Immature natural killer cell (primary cell): Measurements from ENCODE around the gene WASF1. TPM values are rescaled to one million over a fixed set of nuclear protein-coding genes. Genes with fewer than 3 reads are reported as not detected.
"Not testable (repeated sequence)": the region's sequence is repeated elsewhere in the genome, so short reads cannot be mapped to it uniquely, and the experiment has no call there.

Experiments used
- DNase-seq, 3 donors: peaks; one replicate each; pipeline ENCODE4 v3.0.0; 2022; ENCODE audit warnings: mixed read lengths in 1 of 3
- H3K27ac Mint-ChIP-seq, 6 donors: one replicate each; pipeline ENCODE4 v1.8.0; 2020; ENCODE audit warnings: mixed read lengths in 6 of 6, mild to moderate bottlenecking in 5 of 6, inconsistent platforms in 4 of 6, moderate library complexity in 3 of 6
- H3K27me3 Mint-ChIP-seq, 3 donors: one replicate each; pipeline ENCODE4 v1.8.0; 2020 to 2021; ENCODE audit warnings: low read depth in 3 of 3, mild to moderate bottlenecking in 3 of 3, mixed read lengths in 3 of 3, moderate library complexity in 3 of 3, inconsistent platforms in 1 of 3
- H3K36me3 Mint-ChIP-seq, 3 donors: one replicate each; pipeline ENCODE4 v1.8.0; 2020; ENCODE audit warnings: mixed read lengths in 3 of 3, inconsistent platforms in 2 of 3, mild to moderate bottlenecking in 2 of 3
- H3K4me1 Mint-ChIP-seq, 2 donors: one replicate each; pipeline ENCODE4 v1.8.0; 2020; ENCODE audit warnings: inconsistent platforms in 2 of 2, mild to moderate bottlenecking in 2 of 2, mixed read lengths in 2 of 2, moderate library complexity in 1 of 2
- H3K4me3 Mint-ChIP-seq, 5 donors: one replicate each; pipeline ENCODE4 v1.8.0; 2020; ENCODE audit warnings: mild to moderate bottlenecking in 5 of 5, mixed read lengths in 5 of 5, inconsistent platforms in 3 of 5, moderate library complexity in 3 of 5
- H3K9me3 Mint-ChIP-seq, 6 donors: one replicate each; pipeline ENCODE4 v1.8.0; 2020; ENCODE audit warnings: mild to moderate bottlenecking in 6 of 6, mixed read lengths in 6 of 6, inconsistent platforms in 4 of 6, moderate library complexity in 3 of 6
- polyA plus RNA-seq, 3 donors: library from polyadenylated mRNA; unstranded; fragments of 300-500 nt; fragmentation: Illumina TruSeq; gene quantifications; one replicate each; pipeline ENCODE4 v1.2.3, GENCODE V29; 2021

The WASF1 gene
- polyA plus RNA-seq, 3 donors from 2014 or later: 0.34 to 0.52 TPM; not detected in 1

- no peaks in the 10 kb centered on the region for H3K4me1 Mint-ChIP-seq
- H3K27ac Mint-ChIP-seq: no peak overlapping the region
- peaks cover 2 to 14% (median 4%) of the 10 kb centered on the region in 3 donors for H3K27me3 Mint-ChIP-seq
- H3K9me3 Mint-ChIP-seq: peaks cover 0 to 1% (median 0%) of the 10 kb centered on the region in 6 donors
- H3K4me3 Mint-ChIP-seq: no peak overlapping the region
- DNase-seq: no peak
- H3K36me3 Mint-ChIP-seq: peaks cover 0 to 3% (median 0%) of the 10 kb centered on the region in 3 donors
These were observed 41.3 kb downstream of the WASF1 start for GRCh38 chr6:110137924-110138887.

GRCh38 chr6:110130362-110130761, 49.1 kb downstream of the WASF1 start:
- Mint-ChIP-seq H3K4me1 (no peaks in the 10 kb centered on the region), H3K27me3 (peaks cover 0 to 10% (median 0%) of the 10 kb centered on the region in 3 donors), H3K9me3 (no peaks in the 10 kb centered on the region), H3K4me3 (no peak overlapping the region), H3K27ac (no peak overlapping the region), H3K36me3 (no peaks in the 10 kb centered on the region)
- DNase-seq: no peak

- no peak for DNase-seq
- Mint-ChIP-seq H3K27ac (no peak overlapping the region), H3K4me3 (no peak overlapping the region), H3K27me3 (peaks cover 0 to 6% (median 2%) of the 10 kb centered on the region in 3 donors), H3K36me3 (no peaks in the 10 kb centered on the region), H3K4me1 (no peaks in the 10 kb centered on the region), H3K9me3 (no peaks in the 10 kb centered on the region)
These were observed 51.1 kb downstream of the WASF1 start for GRCh38 chr6:110128418-110128817.

GRCh38 chr6:110125361-110125760, 54.1 kb downstream of the WASF1 start:
- peaks cover 0 to 3% (median 2%) of the 10 kb centered on the region in 3 donors for H3K27me3 Mint-ChIP-seq
- H3K4me1 Mint-ChIP-seq: no peaks in the 10 kb centered on the region
- H3K4me3 Mint-ChIP-seq: no peak overlapping the region
- no peaks in the 10 kb centered on the region for H3K36me3 Mint-ChIP-seq
- H3K9me3 Mint-ChIP-seq: no peaks in the 10 kb centered on the region
- H3K27ac Mint-ChIP-seq: no peak overlapping the region
- no peak for DNase-seq

GRCh38 chr6:110121655-110122054, 57.8 kb downstream of the WASF1 start:
- H3K9me3 Mint-ChIP-seq, DNase-seq, H3K27me3 Mint-ChIP-seq, H3K4me3 Mint-ChIP-seq, H3K36me3 Mint-ChIP-seq, H3K4me1 Mint-ChIP-seq, H3K27ac Mint-ChIP-seq: not testable (repeated sequence)

GRCh38 chr6:110116258-110116657, 63.2 kb downstream of the WASF1 start:
- H3K4me3 Mint-ChIP-seq: no peak overlapping the region
- no peak for DNase-seq
- H3K27me3 Mint-ChIP-seq: peaks cover 0 to 4% (median 2%) of the 10 kb centered on the region in 3 donors
- no peaks in the 10 kb centered on the region for H3K9me3 Mint-ChIP-seq
- peaks cover 0 to 3% (median 0%) of the 10 kb centered on the region in 3 donors for H3K36me3 Mint-ChIP-seq
- no peaks in the 10 kb centered on the region for H3K4me1 Mint-ChIP-seq
- H3K27ac Mint-ChIP-seq: no peak overlapping the region

- peaks cover 0 to 3% (median 0%) of the 10 kb centered on the region in 3 donors for H3K36me3 Mint-ChIP-seq
These were observed 65.5 kb downstream of the WASF1 start for GRCh38 chr6:110114004-110114403.

GRCh38 chr6:110105296-110105695, 74.2 kb downstream of the WASF1 start:
- DNase-seq: no peak
- H3K9me3 Mint-ChIP-seq: no peaks in the 10 kb centered on the region
- H3K36me3 Mint-ChIP-seq: no peaks in the 10 kb centered on the region
- H3K27me3 Mint-ChIP-seq: peaks cover 2 to 8% (median 5%) of the 10 kb centered on the region in 3 donors
- H3K4me1 Mint-ChIP-seq: no peaks in the 10 kb centered on the region
- no peak overlapping the region for H3K27ac Mint-ChIP-seq
- H3K4me3 Mint-ChIP-seq: no peak overlapping the region

More at GRCh38 chr6:110114004-110114403, 65.5 kb downstream of the WASF1 start:
- H3K27ac Mint-ChIP-seq: no peak overlapping the region
- no peak for DNase-seq
- H3K27me3 Mint-ChIP-seq: peaks cover 0 to 6% (median 4%) of the 10 kb centered on the region in 3 donors
- no peaks in the 10 kb centered on the region for H3K4me1 Mint-ChIP-seq
- H3K4me3 Mint-ChIP-seq: no peak overlapping the region
- no peaks in the 10 kb centered on the region for H3K9me3 Mint-ChIP-seq

- no peak for DNase-seq
- Mint-ChIP-seq H3K4me3 (no peak overlapping the region), H3K4me1 (no peaks in the 10 kb centered on the region), H3K27ac (no peak overlapping the region), H3K9me3 (no peaks in the 10 kb centered on the region), H3K27me3 (peaks cover 0 to 5% (median 2%) of the 10 kb centered on the region in 3 donors), H3K36me3 (no peaks in the 10 kb centered on the region)
These were observed 76.2 kb downstream of the WASF1 start for GRCh38 chr6:110103260-110103659.

GRCh38 chr6:110102411-110102810, 77.1 kb downstream of the WASF1 start:
- Mint-ChIP-seq H3K9me3 (no peaks in the 10 kb centered on the region), H3K27ac (no peak overlapping the region), H3K27me3 (peaks cover 0 to 6% (median 2%) of the 10 kb centered on the region in 3 donors), H3K36me3 (no peaks in the 10 kb centered on the region), H3K4me1 (no peaks in the 10 kb centered on the region), H3K4me3 (no peak overlapping the region)
- no peak for DNase-seq

GRCh38 chr6:110101885-110102284, 77.6 kb downstream of the WASF1 start:
- Mint-ChIP-seq H3K4me3 (no peak overlapping the region), H3K27ac (no peak overlapping the region), H3K9me3 (no peaks in the 10 kb centered on the region), H3K4me1 (no peaks in the 10 kb centered on the region), H3K27me3 (peaks cover 0 to 7% (median 2%) of the 10 kb centered on the region in 3 donors), H3K36me3 (no peaks in the 10 kb centered on the region)
- DNase-seq: no peak

GRCh38 chr6:110098511-110099116, 80.9 kb downstream of the WASF1 start:
- Mint-ChIP-seq H3K9me3 (no peaks in the 10 kb centered on the region), H3K4me3 (no peak overlapping the region), H3K27me3 (peaks cover 0 to 4% (median 2%) of the 10 kb centered on the region in 3 donors), H3K36me3 (no peaks in the 10 kb centered on the region), H3K27ac (no peak overlapping the region), H3K4me1 (no peaks in the 10 kb centered on the region)
- DNase-seq: no peak

- no peaks in the 10 kb centered on the region for H3K4me1 Mint-ChIP-seq
- H3K4me3 Mint-ChIP-seq: no peak overlapping the region
- DNase-seq: no peak
- H3K9me3 Mint-ChIP-seq: no peaks in the 10 kb centered on the region
- peaks cover 0 to 10% (median 2%) of the 10 kb centered on the region in 3 donors for H3K27me3 Mint-ChIP-seq
- no peaks in the 10 kb centered on the region for H3K36me3 Mint-ChIP-seq
- no peak overlapping the region for H3K27ac Mint-ChIP-seq
These were observed 82.0 kb downstream of the WASF1 start for GRCh38 chr6:110097443-110097842.

GRCh38 chr6:110095935-110096334, 83.5 kb downstream of the WASF1 start:
- no peaks in the 10 kb centered on the region for H3K4me1 Mint-ChIP-seq
- H3K36me3 Mint-ChIP-seq: no peaks in the 10 kb centered on the region
- DNase-seq: no peak
- H3K4me3 Mint-ChIP-seq: no peak overlapping the region
- H3K27ac Mint-ChIP-seq: no peak overlapping the region
- H3K9me3 Mint-ChIP-seq: no peaks in the 10 kb centered on the region
- H3K27me3 Mint-ChIP-seq: peaks cover 0 to 10% (median 2%) of the 10 kb centered on the region in 3 donors
